Mesendoderm (in vitro differentiated cells): ENCODE measurements around the gene ADGRG1.

Experiments used
- DNase-seq: peaks from one replicate; pipeline ENCODE4 v3.0.0; 2013
- H2AK5ac ChIP-seq: 2 replicates; pipeline ENCODE4 v1.6.1; 2013; ENCODE audit warnings: low read length, inconsistent platforms
- H2BK120ac ChIP-seq: 2 replicates; pipeline ENCODE4 v1.6.1; 2013; ENCODE audit warnings: low read depth, mild to moderate bottlenecking, low read length, moderate library complexity, mixed read lengths
- H2BK15ac ChIP-seq: replicated peaks from 2 replicates; pipeline ENCODE4 v1.6.1; 2013; ENCODE audit warnings: low read depth, mild to moderate bottlenecking, moderate library complexity
- H2BK5ac ChIP-seq: 2 replicates; pipeline ENCODE4 v1.6.1; 2013; ENCODE audit warnings: low read length, inconsistent platforms
- H3K18ac ChIP-seq: 2 replicates; pipeline ENCODE4 v1.6.1; 2013; ENCODE audit warnings: mild to moderate bottlenecking, low read length, mixed read lengths
- H3K23ac ChIP-seq: one replicate; pipeline ENCODE4 v1.6.1; 2013; ENCODE audit warnings: low read length
- H3K27ac ChIP-seq: 2 replicates; pipeline ENCODE4 v1.5.1; 2013; ENCODE audit warnings: low read depth, mild to moderate bottlenecking, inconsistent platforms, low read length, moderate library complexity
- H3K27me3 ChIP-seq: 2 replicates; pipeline ENCODE4 v1.6.1; 2013; ENCODE audit warnings: low read length, control low read depth, mild to moderate bottlenecking, inconsistent platforms; ENCODE audit not compliant: insufficient read depth, poor library complexity
- H3K36me3 ChIP-seq: 2 replicates; pipeline ENCODE4 v1.6.1; 2013; ENCODE audit warnings: low read length, inconsistent platforms; ENCODE audit not compliant: control insufficient read depth, insufficient read depth
- H3K4ac ChIP-seq: one replicate; pipeline ENCODE4 v1.6.1; 2013; ENCODE audit warnings: low read depth, mild to moderate bottlenecking, low read length, moderate library complexity
- H3K4me1 ChIP-seq: 2 replicates; pipeline ENCODE4 v1.6.1; 2013; ENCODE audit warnings: low read depth, low read length, inconsistent platforms; ENCODE audit not compliant: control insufficient read depth
- H3K4me2 ChIP-seq: 2 replicates; pipeline ENCODE4 v1.6.1; 2013; ENCODE audit warnings: low read length
- H3K4me3 ChIP-seq: 2 replicates; pipeline ENCODE4 v1.5.1; 2013; ENCODE audit warnings: mild to moderate bottlenecking, low read length
- H3K56ac ChIP-seq: one replicate; pipeline ENCODE4 v1.6.1; 2013; ENCODE audit warnings: low read length
- H3K79me1 ChIP-seq: 2 replicates; pipeline ENCODE4 v1.6.1; 2013; ENCODE audit warnings: low read length, inconsistent platforms
- H3K79me2 ChIP-seq: 2 replicates; pipeline ENCODE4 v1.6.1; 2013; ENCODE audit warnings: mild to moderate bottlenecking, low read length; ENCODE audit not compliant: control insufficient read depth, insufficient read depth
- H3K9ac ChIP-seq: 2 replicates; pipeline ENCODE4 v1.6.1; 2013; ENCODE audit warnings: low read length, inconsistent platforms
- H4K5ac ChIP-seq: one replicate; pipeline ENCODE4 v1.6.1; 2013; ENCODE audit warnings: low read length
- H4K8ac ChIP-seq: one replicate; pipeline ENCODE4 v1.6.1; 2013; ENCODE audit warnings: low read depth, mild to moderate bottlenecking, control low read depth, low read length, moderate library complexity
- WGBS: extraction: QIAGEN DNeasy Blood & Tissue Kit; methylation state at CpG from one replicate; pipeline ENCODE4 v1.1.7; 2013; ENCODE audit warnings: low lambda C conversion rate, missing lambda C conversion rate; ENCODE audit not compliant: insufficient coverage; ENCODE audit errors: extremely low coverage; 5-methylcytosine and 5-hydroxymethylcytosine counted together

Gene ADGRG1

DNA sequence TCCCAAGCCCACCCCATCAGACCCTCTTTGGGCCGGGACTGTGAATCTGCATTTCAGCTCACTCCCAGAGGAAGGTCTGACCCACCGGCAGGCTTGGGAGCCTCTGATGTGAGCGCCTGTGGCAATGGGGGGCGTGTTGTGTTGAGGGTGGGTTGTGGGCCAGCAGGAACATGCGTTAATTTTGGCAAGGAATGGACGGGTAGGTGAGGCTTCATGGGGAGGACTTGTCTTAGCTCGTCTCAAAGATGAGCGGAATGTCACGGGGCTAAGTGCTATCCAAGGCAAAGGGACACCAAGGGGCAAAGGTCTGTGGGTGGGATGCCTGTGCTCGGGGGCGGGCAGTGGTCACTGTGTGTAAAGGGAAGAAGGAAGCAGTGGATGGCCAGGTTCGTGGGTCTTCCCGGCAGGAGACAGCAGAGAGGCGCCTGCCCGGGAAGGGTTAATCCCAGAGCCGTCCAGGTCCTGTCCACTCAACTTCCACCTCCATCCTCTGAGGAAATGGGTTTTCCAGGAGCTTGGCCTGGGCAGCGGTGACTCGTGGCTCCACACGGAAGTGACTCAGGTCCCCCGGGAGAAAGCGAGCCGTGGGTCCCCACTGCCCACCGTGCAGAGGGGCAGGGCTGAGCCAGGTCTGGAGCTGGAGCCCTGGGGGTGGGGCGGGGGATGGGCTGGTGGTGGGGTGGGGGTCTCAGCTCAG is 17.4 kb downstream of the ADGRG1 start:
- WGBS, result no CpG with 5 or more reads among the region's 24 CpGs
- Histone ChIP-seq H2AK5ac (no peak overlapping the region), H3K56ac (no peak overlapping the region), H4K5ac (no peak overlapping the region), H3K4me3 (no peak overlapping the region), H3K4me1 (no peaks in the 10 kb centered on the region), H3K27ac (no peak overlapping the region), H3K9ac (no peak overlapping the region), H3K4ac (no peak overlapping the region), H2BK15ac (no peak overlapping the region), H3K18ac (no peak overlapping the region), H4K8ac (no peak overlapping the region), H3K79me1 (no peaks in the 10 kb centered on the region), H3K79me2 (no peaks in the 10 kb centered on the region), H3K27me3 (no peaks in the 10 kb centered on the region), H2BK5ac (no peak overlapping the region), H3K23ac (no peak overlapping the region), H3K4me2 (no peak overlapping the region), H2BK120ac (no peak overlapping the region), H3K36me3 (no peaks in the 10 kb centered on the region)
- DNase-seq, result no peak

- Histone ChIP-seq H4K8ac (no peak overlapping the region), H3K56ac (no peak overlapping the region), H3K79me2 (no peaks in the 10 kb centered on the region), H2BK120ac (no peak overlapping the region), H3K4me2 (no peak overlapping the region), H3K18ac (no peak overlapping the region), H3K4ac (no peak overlapping the region), H3K9ac (no peak overlapping the region), H3K79me1 (no peaks in the 10 kb centered on the region), H3K27me3 (no peaks in the 10 kb centered on the region), H2AK5ac (no peak overlapping the region), H4K5ac (no peak overlapping the region), H3K4me3 (no peak overlapping the region), H2BK5ac (no peak overlapping the region), H3K4me1 (no peaks in the 10 kb centered on the region), H3K27ac (no peak overlapping the region), H3K36me3 (no peaks in the 10 kb centered on the region), H2BK15ac (no peak overlapping the region), H3K23ac (no peak overlapping the region)
- DNase-seq, result no peak
- no CpG with 5 or more reads among the region's 14 CpGs for WGBS
Measured at GRCh38 chr16:57646388-57647039, 18.1 kb downstream of the ADGRG1 start.

DNA sequence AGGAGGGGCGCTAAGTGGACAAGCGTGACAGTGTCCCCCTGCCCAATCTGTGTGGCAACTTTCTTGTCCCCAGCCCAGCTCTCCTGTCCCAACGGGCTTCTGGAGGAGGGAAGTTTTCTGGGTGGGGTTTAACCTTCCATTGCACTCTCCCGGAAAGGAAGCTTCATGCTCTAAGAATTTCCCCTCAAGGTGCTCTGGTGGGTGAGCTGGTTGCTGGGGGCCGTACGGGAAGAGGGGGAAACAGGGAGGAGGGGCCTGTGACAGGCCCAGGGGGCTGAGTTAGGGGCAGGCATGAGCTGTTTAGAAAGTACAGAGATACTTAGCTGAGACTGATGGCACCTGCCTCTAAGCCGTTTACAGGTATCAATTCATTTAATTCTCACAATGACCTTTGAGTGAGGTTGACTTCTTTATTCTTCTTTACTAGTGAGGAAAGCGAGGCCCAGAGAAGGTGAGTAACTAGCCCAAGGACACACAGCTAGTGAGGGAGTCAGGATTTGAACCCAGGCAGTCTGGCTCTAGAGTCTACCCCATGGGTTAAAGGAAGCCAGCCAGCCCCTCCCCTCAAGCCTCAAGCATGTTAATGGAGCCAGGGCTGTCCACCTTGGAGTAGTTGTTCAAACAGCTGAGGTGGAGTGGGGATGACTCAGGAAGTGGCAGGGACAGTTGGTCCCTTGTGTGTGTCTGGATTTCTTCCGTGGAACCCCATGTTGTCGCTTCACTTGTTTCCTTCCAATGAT is 18.9 kb downstream of the ADGRG1 start:
- Histone ChIP-seq H2BK120ac (no peak overlapping the region), H2AK5ac (no peak overlapping the region), H3K79me2 (no peaks in the 10 kb centered on the region), H3K18ac (no peak overlapping the region), H4K8ac (no peak overlapping the region), H3K4ac (no peak overlapping the region), H2BK5ac (no peak overlapping the region), H3K27ac (no peak overlapping the region), H3K9ac (no peak overlapping the region), H3K4me2 (no peak overlapping the region), H3K79me1 (no peaks in the 10 kb centered on the region), H3K36me3 (no peaks in the 10 kb centered on the region), H4K5ac (no peak overlapping the region), H2BK15ac (no peak overlapping the region), H3K23ac (no peak overlapping the region), H3K56ac (no peak overlapping the region), H3K27me3 (no peaks in the 10 kb centered on the region), H3K4me3 (no peak overlapping the region), H3K4me1 (no peaks in the 10 kb centered on the region)
- no peak for DNase-seq
- WGBS, result no CpG with 5 or more reads among the region's 10 CpGs

GRCh38 chr16:57648125-57648524 is 19.7 kb downstream of the ADGRG1 start:
- H3K23ac ChIP-seq, result no peak overlapping the region
- no peaks in the 10 kb centered on the region for H3K4me1 ChIP-seq
- no peak overlapping the region for H3K4me2 ChIP-seq
- no peaks in the 10 kb centered on the region for H3K36me3 ChIP-seq
- H3K27ac ChIP-seq, result no peak overlapping the region
- no peak overlapping the region for H2BK15ac ChIP-seq
- no peak overlapping the region for H3K56ac ChIP-seq
- no peaks in the 10 kb centered on the region for H3K79me1 ChIP-seq
- no peak overlapping the region for H4K5ac ChIP-seq
- no peak overlapping the region for H4K8ac ChIP-seq
- H3K4ac ChIP-seq, result no peak overlapping the region
- WGBS, result no CpG with 5 or more reads among the region's 5 CpGs
- H3K18ac ChIP-seq, result no peak overlapping the region
- no peak overlapping the region for H3K9ac ChIP-seq
- no peak overlapping the region for H2AK5ac ChIP-seq
- H3K4me3 ChIP-seq, result no peak overlapping the region
- H2BK120ac ChIP-seq, result no peak overlapping the region
- H2BK5ac ChIP-seq, result no peak overlapping the region
- no peaks in the 10 kb centered on the region for H3K79me2 ChIP-seq
- H3K27me3 ChIP-seq, result no peaks in the 10 kb centered on the region
- no peak for DNase-seq

GRCh38 chr16:57648581-57649442 is 20.4 kb downstream of the ADGRG1 start:
- no peak overlapping the region for H2BK120ac ChIP-seq
- no peak overlapping the region for H4K8ac ChIP-seq
- H3K4me1 ChIP-seq, result no peaks in the 10 kb centered on the region
- H3K4ac ChIP-seq, result no peak overlapping the region
- no peaks in the 10 kb centered on the region for H3K27me3 ChIP-seq
- no peaks in the 10 kb centered on the region for H3K36me3 ChIP-seq
- H3K79me2 ChIP-seq, result no peaks in the 10 kb centered on the region
- no peak overlapping the region for H3K27ac ChIP-seq
- DNase-seq, result peak; percentile 88
- WGBS, result no CpG with 5 or more reads among the region's 18 CpGs
- no peak overlapping the region for H3K56ac ChIP-seq
- H3K79me1 ChIP-seq, result no peaks in the 10 kb centered on the region
- no peak overlapping the region for H3K9ac ChIP-seq
- no peak overlapping the region for H2BK15ac ChIP-seq
- no peak overlapping the region for H3K23ac ChIP-seq
- no peak overlapping the region for H2AK5ac ChIP-seq
- no peak overlapping the region for H2BK5ac ChIP-seq
- no peak overlapping the region for H3K4me2 ChIP-seq
- H3K4me3 ChIP-seq, result no peak overlapping the region
- H3K18ac ChIP-seq, result no peak overlapping the region
- H4K5ac ChIP-seq, result no peak overlapping the region
